Loucy (cell line): Measurements from ENCODE around the gene S100A7A.

ENCODE experiments used
- H2AFZ ChIP-seq: fragments of 200-600 bp; sonication (generic); 2 replicates; pipeline ENCODE4 v1.6.0; 2016; ENCODE audit warnings: antibody characterized with exemption, mild to moderate bottlenecking, low read length, moderate library complexity
- H3F3A ChIP-seq: fragments of 200-600 bp; 2 replicates; pipeline ENCODE4 v1.6.0; 2016; ENCODE audit warnings: antibody characterized with exemption, low read depth, mild to moderate bottlenecking
- H3K27me3 ChIP-seq: fragments of 200-600 bp; sonication (generic); 2 replicates; pipeline ENCODE4 v1.6.1; 2014; ENCODE audit warnings: low read length, mild to moderate bottlenecking; ENCODE audit not compliant: insufficient read depth, poor library complexity, severe bottlenecking
- H3K36me3 ChIP-seq: fragments of 200-600 bp; sonication (generic); 2 replicates; pipeline ENCODE4 v1.6.1; 2016; ENCODE audit warnings: low read length; ENCODE audit not compliant: insufficient read depth
- H3K4me1 ChIP-seq: fragments of 200-600 bp; sonication (generic); 2 replicates; pipeline ENCODE4 v1.5.1; 2014; ENCODE audit warnings: low read length, mild to moderate bottlenecking; ENCODE audit not compliant: insufficient read depth, poor library complexity, severe bottlenecking
- H3K4me2 ChIP-seq: fragments of 200-600 bp; sonication (generic); 2 replicates; pipeline ENCODE4 v1.6.0; 2014; ENCODE audit warnings: antibody characterized with exemption, low read length, low read depth, mild to moderate bottlenecking; ENCODE audit not compliant: poor library complexity, severe bottlenecking
- H3K4me3 ChIP-seq: fragments of 200-600 bp; sonication (generic); 2 replicates; pipeline ENCODE4 v1.5.1; 2014; ENCODE audit warnings: low read length, mild to moderate bottlenecking, mixed read lengths; ENCODE audit not compliant: poor library complexity, severe bottlenecking
- H3K79me2 ChIP-seq: fragments of 200-600 bp; sonication (generic); 2 replicates; pipeline ENCODE4 v1.6.1; 2014; ENCODE audit warnings: low read length; ENCODE audit not compliant: insufficient read depth
- H3K9ac ChIP-seq: fragments of 200-600 bp; sonication (generic); 2 replicates; pipeline ENCODE4 v1.6.0; 2014; ENCODE audit warnings: mild to moderate bottlenecking, low read depth, low read length, moderate library complexity; ENCODE audit not compliant: poor library complexity, severe bottlenecking
- H3K9me2 ChIP-seq: fragments of 200-600 bp; sonication (generic); replicated peaks from 2 replicates; pipeline ENCODE4 v1.6.1; 2016; ENCODE audit warnings: low read depth, low read length, mixed read lengths
- H3K9me3 ChIP-seq: fragments of 200-600 bp; sonication (generic); 2 replicates; pipeline ENCODE4 v1.6.1; 2014; ENCODE audit warnings: mild to moderate bottlenecking, antibody characterized with exemption, low read length, low read depth; ENCODE audit not compliant: insufficient read depth
- H4K20me1 ChIP-seq: fragments of 200-600 bp; sonication (generic); 2 replicates; pipeline ENCODE4 v1.6.0; 2014; ENCODE audit warnings: antibody characterized with exemption, low read length, mild to moderate bottlenecking; ENCODE audit not compliant: insufficient read depth, poor library complexity, severe bottlenecking
- EZH2phosphoT487 ChIP-seq: fragments of 200-600 bp; IDR thresholded peaks from 2 replicates; pipeline ENCODE4 v1.6.1; 2018; ENCODE audit warnings: antibody characterized with exemption, mild to moderate bottlenecking, moderate library complexity, borderline replicate concordance
- TF ChIP-seq, protein P1 (sequence below): fragments of 200-600 bp; sonication (generic); conservative IDR thresholded peaks from 2 replicates; pipeline ENCODE4 v1.5.1; 2014; ENCODE audit warnings: mild to moderate bottlenecking, antibody characterized with exemption, low read length

Gene S100A7A

DNA sequence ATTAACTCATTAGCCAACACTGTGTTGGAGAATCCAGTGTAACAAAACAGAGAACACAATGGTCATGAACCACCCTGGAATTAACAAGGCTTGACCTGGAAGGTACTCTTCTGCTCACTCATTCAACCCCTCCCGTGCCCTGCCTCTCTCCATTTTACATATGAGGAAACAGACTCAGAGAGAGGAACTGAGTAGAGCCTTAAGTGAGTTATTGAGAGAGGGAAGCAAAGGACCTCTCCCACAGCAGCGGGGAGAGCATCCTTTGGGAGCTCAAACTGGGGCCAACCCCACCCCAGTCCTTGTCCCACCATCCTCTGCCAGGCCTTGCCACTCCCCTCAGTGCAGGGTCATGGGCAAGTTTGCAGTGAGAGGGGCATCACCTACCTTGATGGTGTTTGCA lies 42.2 kb upstream of the S100A7A start:
- no peak overlapping the region for H3K4me3 ChIP-seq
- H3K9me3 ChIP-seq = no peaks in the 10 kb centered on the region
- H3F3A ChIP-seq = no peaks in the 10 kb centered on the region
- no peaks in the 10 kb centered on the region for H3K9me2 ChIP-seq
- H4K20me1 ChIP-seq = no peaks in the 10 kb centered on the region
- H3K27me3 ChIP-seq = no peaks in the 10 kb centered on the region
- no peak overlapping the region for H3K9ac ChIP-seq
- no peak overlapping the region for H2AFZ ChIP-seq
- no peaks in the 10 kb centered on the region for H3K4me1 ChIP-seq
- H3K36me3 ChIP-seq = no peaks in the 10 kb centered on the region
- TF ChIP-seq, protein P1, sequence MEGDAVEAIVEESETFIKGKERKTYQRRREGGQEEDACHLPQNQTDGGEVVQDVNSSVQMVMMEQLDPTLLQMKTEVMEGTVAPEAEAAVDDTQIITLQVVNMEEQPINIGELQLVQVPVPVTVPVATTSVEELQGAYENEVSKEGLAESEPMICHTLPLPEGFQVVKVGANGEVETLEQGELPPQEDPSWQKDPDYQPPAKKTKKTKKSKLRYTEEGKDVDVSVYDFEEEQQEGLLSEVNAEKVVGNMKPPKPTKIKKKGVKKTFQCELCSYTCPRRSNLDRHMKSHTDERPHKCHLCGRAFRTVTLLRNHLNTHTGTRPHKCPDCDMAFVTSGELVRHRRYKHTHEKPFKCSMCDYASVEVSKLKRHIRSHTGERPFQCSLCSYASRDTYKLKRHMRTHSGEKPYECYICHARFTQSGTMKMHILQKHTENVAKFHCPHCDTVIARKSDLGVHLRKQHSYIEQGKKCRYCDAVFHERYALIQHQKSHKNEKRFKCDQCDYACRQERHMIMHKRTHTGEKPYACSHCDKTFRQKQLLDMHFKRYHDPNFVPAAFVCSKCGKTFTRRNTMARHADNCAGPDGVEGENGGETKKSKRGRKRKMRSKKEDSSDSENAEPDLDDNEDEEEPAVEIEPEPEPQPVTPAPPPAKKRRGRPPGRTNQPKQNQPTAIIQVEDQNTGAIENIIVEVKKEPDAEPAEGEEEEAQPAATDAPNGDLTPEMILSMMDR = no peak
- no peak for TF ChIP-seq EZH2phosphoT487
- H3K79me2 ChIP-seq = no peaks in the 10 kb centered on the region
- H3K4me2 ChIP-seq = no peak overlapping the region

DNA sequence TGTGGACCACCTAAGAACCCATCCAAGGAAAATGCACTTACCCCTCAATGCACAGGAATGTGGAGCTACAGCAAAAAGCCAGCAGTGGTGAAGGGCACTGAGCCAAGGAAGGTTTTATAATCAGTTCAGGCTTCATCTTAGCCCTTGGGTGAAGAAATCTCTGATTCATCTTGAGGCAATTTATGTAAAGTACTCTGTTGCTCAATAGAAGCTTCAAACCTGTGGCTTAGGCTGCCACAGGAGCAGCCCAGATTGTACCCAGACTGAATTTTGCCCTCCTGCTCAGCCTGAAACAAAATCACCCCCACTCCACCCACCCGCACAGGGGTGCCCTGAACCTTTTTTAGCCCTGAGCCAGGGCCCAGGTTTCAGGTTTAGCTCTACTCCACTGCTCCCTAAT lies 40.8 kb upstream of the S100A7A start, which contains the start of gene S100A12:
Gene S100A12, minus strand, starts transcription at position 111 of the 400 bp plus-strand sequence. CDS start 1,029 bp downstream, outside the sequence.
- Histone ChIP-seq H3K4me1 (no peaks in the 10 kb centered on the region), H3K27me3 (no peaks in the 10 kb centered on the region), H2AFZ (no peak within 1 kb of the TSS), H3K9me3 (no peaks in the 10 kb centered on the region), H3K4me2 (no peak within 1 kb of the TSS), H3F3A (no peaks in the 10 kb centered on the region), H3K9ac (no peak within 1 kb of the TSS), H3K79me2 (no peaks in the 10 kb centered on the region), H3K4me3 (no peak within 1 kb of the TSS), H3K36me3 (no peaks in the 10 kb centered on the region), H4K20me1 (no peaks in the 10 kb centered on the region), H3K9me2 (no peaks in the 10 kb centered on the region)
- TF ChIP-seq EZH2phosphoT487 = no peak
- TF ChIP-seq, protein P1 = no peak

DNA sequence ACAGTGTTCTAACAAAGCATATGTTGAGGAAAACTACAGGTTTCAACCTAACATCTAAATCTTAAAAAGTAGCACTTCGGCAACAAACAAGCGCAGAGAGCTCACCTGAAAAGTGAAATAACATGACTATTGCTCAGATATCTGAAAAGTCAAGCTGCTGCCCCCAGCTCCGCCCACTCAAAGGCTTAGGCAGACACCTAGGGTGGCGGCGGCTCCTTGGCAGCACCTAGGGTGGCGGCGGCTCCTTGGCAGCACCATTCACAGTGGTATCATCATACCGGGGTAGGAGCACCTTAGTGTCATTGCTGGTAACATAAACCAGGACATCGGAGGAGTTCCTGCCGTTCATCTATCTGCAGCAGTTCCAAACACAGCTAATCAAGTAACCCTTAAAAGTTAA lies 36.7 kb upstream of the S100A7A start:
- Histone ChIP-seq H3K4me2 (no peak overlapping the region), H3F3A (no peaks in the 10 kb centered on the region), H3K79me2 (no peaks in the 10 kb centered on the region), H3K9me3 (no peaks in the 10 kb centered on the region), H3K36me3 (no peaks in the 10 kb centered on the region), H2AFZ (no peak overlapping the region), H3K9ac (no peak overlapping the region), H3K4me1 (no peaks in the 10 kb centered on the region), H3K9me2 (no peaks in the 10 kb centered on the region), H3K4me3 (no peak overlapping the region), H3K27me3 (no peaks in the 10 kb centered on the region), H4K20me1 (no peaks in the 10 kb centered on the region)
- no peak for TF ChIP-seq EZH2phosphoT487
- TF ChIP-seq, protein P1 = no peak
